Smooth muscle cell (in vitro differentiated cells): ENCODE measurements around the gene COL6A2. TPM values are rescaled to one million over a fixed set of nuclear protein-coding genes. Genes with fewer than 3 reads are reported as not detected.
"Not testable (repeated sequence)": the region's sequence is repeated elsewhere in the genome, so short reads cannot be mapped to it uniquely, and the experiment has no call there.

Experiments used
- DNase-seq: peaks from one replicate; lab custom pipeline; 2025; ENCODE audit not compliant: unreplicated experiment; lab: John Stamatoyannopoulos, UW
- H2AFZ ChIP-seq: fragments of 200-600 bp; sonication (generic); 2 replicates; pipeline ENCODE4 v1.6.0; 2016; ENCODE audit warnings: antibody characterized with exemption, low read depth, mild to moderate bottlenecking
- H3F3A ChIP-seq: fragments of 200-600 bp; sonication (generic); 2 replicates; pipeline ENCODE4 v1.6.0; 2017; ENCODE audit warnings: antibody characterized with exemption, low read depth
- H3K27ac ChIP-seq: fragments of 200-600 bp; sonication (generic); 2 replicates; pipeline ENCODE4 v1.5.1; 2016; ENCODE audit warnings: low read depth, mild to moderate bottlenecking
- H3K27me3 ChIP-seq: fragments of 200-600 bp; sonication (generic); 2 replicates; pipeline ENCODE4 v1.6.1; 2016; ENCODE audit warnings: low read depth, mild to moderate bottlenecking
- H3K36me3 ChIP-seq: fragments of 200-600 bp; sonication (generic); 2 replicates; pipeline ENCODE4 v1.5.1; 2016; ENCODE audit warnings: low read depth
- H3K4me1 ChIP-seq: fragments of 200-600 bp; sonication (generic); 2 replicates; pipeline ENCODE4 v1.5.1; 2016; ENCODE audit warnings: low read depth
- H3K4me2 ChIP-seq: fragments of 200-600 bp; sonication (generic); 2 replicates; pipeline ENCODE4 v1.6.0; 2016; ENCODE audit warnings: mild to moderate bottlenecking
- H3K4me3 ChIP-seq: fragments of 200-600 bp; sonication (generic); 2 replicates; pipeline ENCODE4 v1.5.1; 2016; ENCODE audit warnings: mild to moderate bottlenecking
- H3K79me2 ChIP-seq: fragments of 200-600 bp; sonication (generic); 2 replicates; pipeline ENCODE4 v1.6.0; 2016; ENCODE audit warnings: low read depth, mild to moderate bottlenecking
- H3K9ac ChIP-seq: fragments of 200-600 bp; sonication (generic); 2 replicates; pipeline ENCODE4 v1.6.0; 2016; ENCODE audit warnings: low read depth
- H3K9me3 ChIP-seq: fragments of 200-600 bp; sonication (generic); replicated peaks from 2 replicates; pipeline ENCODE4 v1.5.1; 2016; ENCODE audit warnings: low read depth
- H4K20me1 ChIP-seq: fragments of 200-600 bp; sonication (generic); 2 replicates; pipeline ENCODE4 v1.6.0; 2016; ENCODE audit warnings: low read depth
- CTCF ChIP-seq: fragments of 200-600 bp; sonication (generic); IDR thresholded peaks from 2 replicates; pipeline ENCODE4 v1.5.1; 2017; ENCODE audit warnings: borderline replicate concordance, mild to moderate bottlenecking, antibody characterized with exemption; ENCODE audit not compliant: insufficient read depth, poor library complexity, severe bottlenecking
- WGBS: methylation state at CpG from one replicate; pipeline ENCODE4 v1.1.7; 2016; ENCODE audit warnings: low lambda C conversion rate; 5-methylcytosine and 5-hydroxymethylcytosine counted together
- polyA plus RNA-seq: library from polyadenylated mRNA; unstranded; fragments of >200 nt; fragmentation: Nextera tagmentation; extraction: Ambion mirVana; gene quantifications from 2 replicates; pipeline ENCODE4 v1.2.1, GENCODE V29; 2016
- total RNA-seq: library from RNA; depleted of rRNA; stranded (reverse); fragments of >200 nt; gene quantifications from 2 replicates; pipeline ENCODE4 v1.2.3, GENCODE V29; 2014

COL6A2 gene
- total and polyA plus RNA-seq, 2 experiments from 2014 or later = 1,570 to 4,089 TPM

DNA sequence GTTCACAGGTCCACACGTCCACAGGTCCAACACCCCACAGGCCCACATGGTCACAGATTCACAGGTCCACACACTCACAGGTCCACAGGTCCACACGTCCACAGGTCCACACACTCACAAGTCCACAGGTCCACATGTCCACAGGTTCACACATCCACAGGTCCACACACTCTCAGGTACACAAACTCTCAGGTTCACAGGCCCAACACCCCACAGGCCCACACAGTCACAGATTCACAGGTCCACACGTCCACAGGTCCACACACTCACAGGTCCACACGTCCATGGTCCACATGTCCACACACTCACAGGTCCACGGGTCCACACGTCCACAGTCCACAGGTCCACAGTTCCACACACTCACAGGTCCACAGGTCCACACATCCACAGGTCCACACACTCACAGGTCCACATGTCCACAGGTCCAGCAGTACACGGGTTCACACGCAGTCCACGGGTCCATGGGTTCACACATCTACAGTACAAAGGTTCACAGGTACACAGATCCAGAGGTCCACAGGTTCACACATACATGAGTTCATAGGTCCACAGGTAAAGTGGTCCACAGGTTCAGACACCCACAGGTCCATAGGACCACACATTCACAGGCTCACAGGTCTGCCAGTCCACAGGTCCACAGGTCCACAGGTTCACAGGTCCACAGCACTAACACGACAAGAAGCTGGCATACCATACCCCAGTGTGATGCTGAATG is 39.3 kb upstream of the COL6A2 start:
- no peaks in the 10 kb centered on the region for H3K36me3 ChIP-seq
- TF ChIP-seq CTCF = no peak
- no peak for DNase-seq
- peaks cover 25% of the 10 kb centered on the region for H3K4me1 ChIP-seq
- H3K27ac ChIP-seq = no peak overlapping the region
- peaks cover 16% of the 10 kb centered on the region for H3F3A ChIP-seq
- H2AFZ ChIP-seq = no peak overlapping the region
- no peak overlapping the region for H3K9ac ChIP-seq
- H3K9me3 ChIP-seq = no peaks in the 10 kb centered on the region
- no peaks in the 10 kb centered on the region for H3K27me3 ChIP-seq
- no peak overlapping the region for H3K4me2 ChIP-seq
- no peak overlapping the region for H3K4me3 ChIP-seq
- H4K20me1 ChIP-seq = no peaks in the 10 kb centered on the region
- H3K79me2 ChIP-seq = no peaks in the 10 kb centered on the region
- 97% methylated on average over 10 of the region's 10 CpGs for WGBS

DNA sequence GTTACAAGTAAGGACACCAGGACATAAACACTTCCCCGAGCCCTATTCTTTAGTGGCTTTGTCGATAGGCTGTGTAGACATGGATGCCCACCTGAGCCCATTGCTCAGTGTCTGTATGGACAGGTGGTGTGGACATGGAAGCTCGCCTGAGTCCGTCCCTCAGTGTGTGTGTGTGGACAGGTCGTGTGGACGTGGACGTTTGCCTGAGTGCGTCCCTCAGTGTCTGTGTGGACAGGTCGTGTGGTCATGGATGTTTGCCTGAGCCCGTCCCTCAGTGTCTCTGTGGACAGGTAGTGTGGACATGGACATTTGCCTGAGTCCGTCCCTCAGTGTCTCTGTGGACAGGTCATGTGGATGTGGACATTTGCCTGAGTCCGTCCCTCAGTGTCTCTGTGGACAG is 38.7 kb upstream of the COL6A2 start:
- Histone ChIP-seq H4K20me1 (no peaks in the 10 kb centered on the region), H2AFZ (no peak overlapping the region), H3K4me3 (no peak overlapping the region), H3K4me1 (peaks cover 19% of the 10 kb centered on the region), H3F3A (peaks cover 10% of the 10 kb centered on the region), H3K9ac (no peak overlapping the region), H3K79me2 (no peaks in the 10 kb centered on the region), H3K36me3 (no peaks in the 10 kb centered on the region), H3K27ac (no peak overlapping the region), H3K4me2 (no peak overlapping the region), H3K9me3 (no peaks in the 10 kb centered on the region), H3K27me3 (no peaks in the 10 kb centered on the region)
- no peak for TF ChIP-seq CTCF
- no peak for DNase-seq
- 96% methylated on average over 12 of the region's 12 CpGs for WGBS

- not testable (repeated sequence) for H3K4me3 ChIP-seq, H2AFZ ChIP-seq, H3K79me2 ChIP-seq, DNase-seq, H3K9me3 ChIP-seq, H3K27me3 ChIP-seq, H3K36me3 ChIP-seq, H3F3A ChIP-seq, H4K20me1 ChIP-seq
- Histone ChIP-seq H3K27ac (peak overlapping the region; percentile 99), H3K4me2 (peak overlapping the region; percentile 66), H3K4me1 (peaks cover 16% of the 10 kb centered on the region), H3K9ac (peak overlapping the region; percentile 88)
- 97% methylated on average over 20 of the region's 21 CpGs for WGBS
Measured at GRCh38 chr21:46059711-46060455, 38.0 kb upstream of the COL6A2 start.

- H3K9me3 ChIP-seq = no peaks in the 10 kb centered on the region
- peaks cover 20% of the 10 kb centered on the region for H3K4me1 ChIP-seq
- H3K4me2 ChIP-seq = peak overlapping the region; percentile 73
- peak overlapping the region; percentile 99 for H3K27ac ChIP-seq
- no peaks in the 10 kb centered on the region for H3K36me3 ChIP-seq
- DNase-seq = peak; percentile 55
- H3K79me2 ChIP-seq = no peaks in the 10 kb centered on the region
- H2AFZ ChIP-seq = no peak overlapping the region
- no peaks in the 10 kb centered on the region for H4K20me1 ChIP-seq
- peak overlapping the region; percentile 88 for H3K9ac ChIP-seq
- H3K27me3 ChIP-seq = no peaks in the 10 kb centered on the region
- no peak for TF ChIP-seq CTCF
- H3F3A ChIP-seq = peaks cover 7% of the 10 kb centered on the region
- H3K4me3 ChIP-seq = no peak overlapping the region
- 18% methylated on average over 11 of the region's 11 CpGs for WGBS
Measured at GRCh38 chr21:46060596-46061061, 37.3 kb upstream of the COL6A2 start.
